Lower leg skin (tissue), 4 donors: ENCODE data around the gene KLK6. TPM values are rescaled to one million over a fixed set of nuclear protein-coding genes. Genes with fewer than 3 reads are reported as not detected.

ENCODE experiments used
- DNase-seq, 2 donors: peaks; one replicate each; pipeline ENCODE4 v3.0.0-alpha.2; 2019; ENCODE audit warnings: low spot score in 2 of 2
- H3K4me3 ChIP-seq: fragments of 200-600 bp; sonication (generic); 2 replicates; pipeline ENCODE4 v1.5.1; 2017; ENCODE audit warnings: mild to moderate bottlenecking, low read depth; ENCODE audit not compliant: poor library complexity, severe bottlenecking
- CTCF ChIP-seq, 3 donors: fragments of 450-650 bp; IDR thresholded peaks; one replicate each; pipeline ENCODE4 v1.5.1; 2016; ENCODE audit warnings: antibody characterized with exemption in 3 of 3, mild to moderate bottlenecking in 3 of 3, moderate library complexity in 2 of 3
- POLR2A ChIP-seq, 2 donors: fragments of 450-650 bp; IDR thresholded peaks; one replicate each; pipeline ENCODE4 v1.6.1; 2016 to 2017; ENCODE audit warnings: antibody characterized with exemption in 2 of 2, mild to moderate bottlenecking in 1 of 2, moderate library complexity in 1 of 2
- WGBS, 2 donors: methylation state at CpG; one replicate each; pipeline ENCODE4 v1.1.5; 2018; 5-methylcytosine and 5-hydroxymethylcytosine counted together
- intact Hi-C: fragments of 100-400 bp; cut with DNase I; formaldehyde crosslinking; loops from one replicate; pipeline ENCODE4 v1.15.0; 2023; ENCODE audit warnings: low total_unique reads
- total RNA-seq, 4 donors: library from RNA; depleted of rRNA; stranded (reverse); fragments of >200 nt; gene quantifications; one replicate each; pipeline ENCODE4 v1.1.0, GENCODE V29; 2016

KLK6 gene
- total RNA-seq, 4 donors from 2014 or later, result 0.27 to 9.5 (median 5.1) TPM

- no peak for DNase-seq
- no peak for TF ChIP-seq CTCF (IDR thresholded peaks at IDR 0.05)
- TF ChIP-seq POLR2A (IDR thresholded peaks at IDR 0.05), result no peak
- WGBS, 2 donors, result 93% methylated on average over 1 of the region's 1 CpG
These were observed 35.9 kb upstream of the KLK6 start for GRCh38 chr19:51005248-51005647.

GRCh38 chr19:51003316-51003715, 33.9 kb upstream of the KLK6 start:
- H3K4me3 ChIP-seq, result no peak overlapping the region
- intact Hi-C loops, result no loop called here
- no peak for TF ChIP-seq CTCF (IDR thresholded peaks at IDR 0.05)
- TF ChIP-seq POLR2A (IDR thresholded peaks at IDR 0.05), result no peak
- no peak for DNase-seq
- WGBS, 2 donors, result 76 to 79% methylated on average over 7 of the region's 7 CpGs

More at GRCh38 chr19:51005248-51005647, 35.9 kb upstream of the KLK6 start:
- H3K4me3 ChIP-seq, result no peak overlapping the region
- intact Hi-C loops, result no loop called here

GRCh38 chr19:51002542-51003311, 33.3 kb upstream of the KLK6 start:
- intact Hi-C loops, result no loop called here
- TF ChIP-seq POLR2A (IDR thresholded peaks at IDR 0.05), result no peak
- no peak for TF ChIP-seq CTCF (IDR thresholded peaks at IDR 0.05)
- no peak overlapping the region for H3K4me3 ChIP-seq
- WGBS, 2 donors, result 44 to 62% methylated on average over 38 to 42 of the region's 42 CpGs
- DNase-seq, result peak in 1 of 2 donors; percentile 82

GRCh38 chr19:51002089-51002532, 32.7 kb upstream of the KLK6 start:
- intact Hi-C loops, result no loop called here
- no peak for TF ChIP-seq CTCF (IDR thresholded peaks at IDR 0.05)
- TF ChIP-seq POLR2A (IDR thresholded peaks at IDR 0.05), result no peak
- H3K4me3 ChIP-seq, result no peak overlapping the region
- no peak for DNase-seq
- 27 to 39% methylated on average over 12 of the region's 12 CpGs for WGBS, 2 donors

GRCh38 chr19:51001515-51001914, 32.1 kb upstream of the KLK6 start, which contains the start of gene KLK8:
KLK8 (minus strand) TSS chr19:51001604; CDS start chr19:51001167, 437 bp downstream.
- TF ChIP-seq POLR2A (IDR thresholded peaks at IDR 0.05), result no peak
- no peak for TF ChIP-seq CTCF (IDR thresholded peaks at IDR 0.05)
- H3K4me3 ChIP-seq, result no peak within 1 kb of the TSS
- intact Hi-C loops, result no loop called here
- DNase-seq, result no peak
- 19 to 29% methylated on average over 7 of the region's 7 CpGs for WGBS, 2 donors
